OCI-LY1 (cell line): Measurements from ENCODE around the gene PNPLA4.

ENCODE experiments used
- CTCF ChIP-seq: fragments of 200-600 bp; sonication (generic), shearing (Covaris generic); IDR thresholded peaks from 2 replicates; pipeline ENCODE4 v1.5.1; 2017; ENCODE audit warnings: mild to moderate bottlenecking, antibody characterized with exemption, low read length, moderate library complexity, mixed read lengths
- EZH2 ChIP-seq: fragments of 200-600 bp; sonication (generic), shearing (Covaris generic); IDR thresholded peaks from 2 replicates; pipeline ENCODE4 v1.8.0; 2017; ENCODE audit warnings: borderline replicate concordance, mixed run types, mild to moderate bottlenecking, antibody characterized with exemption, low read length, moderate library complexity, mixed read lengths

GRCh38 chrX:7965436-7965835 lies 38.2 kb upstream of the PNPLA4 start:
- TF ChIP-seq CTCF (no peak), EZH2 (no peak)
